H1 (cell line): Measurements from ENCODE around the gene FCN3. TPM values are rescaled to one million over a fixed set of nuclear protein-coding genes. Genes with fewer than 3 reads are reported as not detected.

Experiments used
- CTCF ChIA-PET: fragments of 300-600 bp; sonication (Branson Sonifier 250); formaldehyde crosslinking; loops from one replicate; lab custom pipeline; 2021; ENCODE audit not compliant: partially characterized antibody; lab: Charles Lee
- POLR2A ChIA-PET: fragments of 300-600 bp; sonication (Branson Sonifier 250); formaldehyde crosslinking; loops from one replicate; lab custom pipeline; 2021; ENCODE audit warnings: inconsistent platforms; ENCODE audit not compliant: partially characterized antibody; lab: Charles Lee
- DNase-seq, 2 experiments: peaks; one replicate each; pipeline versions ENCODE4 v3.0.0 to v3.0.0-alpha.2; 2010 to 2022; ENCODE audit warnings: low spot score in 2 of 2, low read depth in 1 of 2, mixed read lengths in 1 of 2
- FAIRE-seq: peaks from 2 replicates; lab custom pipeline; 2011; peaks lifted over from hg19 to GRCh38; lab: Jason Lieb, UNC
- H2AFZ ChIP-seq: 2 replicates; pipeline ENCODE4 v1.8.1; 2012; ENCODE audit warnings: low read length, inconsistent platforms
- H2AK5ac ChIP-seq: 2 replicates; pipeline ENCODE4 v1.6.1; 2013; ENCODE audit warnings: low read depth, low read length
- H2BK120ac ChIP-seq: replicated peaks from 2 replicates; pipeline ENCODE3; 2013; ENCODE audit warnings: low read depth, low read length, inconsistent platforms
- H2BK12ac ChIP-seq: 2 replicates; pipeline ENCODE4 v1.6.1; 2013; ENCODE audit warnings: low read depth, low read length
- H2BK15ac ChIP-seq: 2 replicates; pipeline ENCODE4 v1.6.1; 2013; ENCODE audit warnings: low read length
- H2BK20ac ChIP-seq: 2 replicates; pipeline ENCODE4 v1.6.1; 2013; ENCODE audit warnings: low read length
- H2BK5ac ChIP-seq: 2 replicates; pipeline ENCODE4 v1.6.1; 2013; ENCODE audit warnings: low read depth, low read length
- H3K14ac ChIP-seq: 2 replicates; pipeline ENCODE4 v1.6.1; 2013; ENCODE audit warnings: inconsistent platforms; ENCODE audit not compliant: insufficient read length
- H3K18ac ChIP-seq: 2 replicates; pipeline ENCODE4 v1.6.1; 2013; ENCODE audit warnings: low read length; ENCODE audit errors: extremely low read depth
- H3K23ac ChIP-seq: 2 replicates; pipeline ENCODE4 v1.6.1; 2013; ENCODE audit warnings: inconsistent platforms; ENCODE audit not compliant: insufficient read length
- H3K23me2 ChIP-seq: 2 replicates; pipeline ENCODE4 v1.6.1; 2013; ENCODE audit warnings: low read depth, low read length
- H3K27ac ChIP-seq: 2 replicates; pipeline ENCODE4 v1.6.1; 2011; ENCODE audit warnings: low read depth, low read length, inconsistent platforms
- H3K27me3 ChIP-seq, 4 experiments: replicated peaks in 1 of 4; 1 replicate in 1 of 4; 2 replicates in 3 of 4; pipeline versions ENCODE4 v1.6.1 to v1.8.1; 2011 to 2013; ENCODE audit warnings: low read length in 3 of 4, mild to moderate bottlenecking in 3 of 4, inconsistent platforms in 2 of 4, mixed read lengths in 2 of 4, moderate library complexity in 1 of 4; ENCODE audit not compliant: control insufficient read depth in 3 of 4, insufficient read depth in 3 of 4; ENCODE audit errors: extremely low read depth in 1 of 4
- H3K36me3 ChIP-seq, 4 experiments: 2 replicates each; pipeline versions ENCODE4 v1.6.1 to v1.8.1; 2011 to 2013; ENCODE audit warnings: mild to moderate bottlenecking in 4 of 4, low read length in 3 of 4, moderate library complexity in 2 of 4, control low read depth in 1 of 4, inconsistent platforms in 1 of 4; ENCODE audit not compliant: insufficient read depth in 4 of 4, control insufficient read depth in 2 of 4
- H3K4ac ChIP-seq: replicated peaks from 2 replicates; pipeline ENCODE3; 2013; ENCODE audit warnings: low read length, low read depth, mixed read lengths, inconsistent platforms; ENCODE audit not compliant: insufficient read length
- H3K4me1 ChIP-seq, 4 experiments: replicated peaks in 1 of 4; 1 replicate in 1 of 4; 2 replicates in 3 of 4; pipeline versions ENCODE4 v1.6.1 to v1.8.1; 2011 to 2013; ENCODE audit warnings: low read length in 3 of 4, inconsistent platforms in 2 of 4, mixed read lengths in 1 of 4; ENCODE audit not compliant: insufficient read depth in 4 of 4, control insufficient read depth in 3 of 4
- H3K4me2 ChIP-seq, 2 experiments: 2 replicates each; pipeline versions ENCODE4 v1.6.1 to v1.8.1; 2011 to 2013; ENCODE audit warnings: low read depth in 2 of 2, low read length in 2 of 2, control low read depth in 1 of 2, inconsistent platforms in 1 of 2, mild to moderate bottlenecking in 1 of 2; ENCODE audit not compliant: insufficient read depth in 1 of 2
- H3K4me3 ChIP-seq, 4 experiments: fragments of 200-600, 300-600 bp in 1 of 4; sonication (generic), shearing (Covaris generic), sonication (Bioruptor Twin) in 1 of 4; 2 replicates each; pipeline versions ENCODE4 v1.5.1 to v1.8.1; 2011 to 2016; ENCODE audit warnings: low read length in 4 of 4, low read depth in 3 of 4, control low read depth in 2 of 4, inconsistent platforms in 2 of 4, mild to moderate bottlenecking in 2 of 4, mixed read lengths in 1 of 4, moderate library complexity in 1 of 4; ENCODE audit not compliant: insufficient read depth in 2 of 4; ENCODE audit errors: extremely low read depth in 1 of 4
- H3K56ac ChIP-seq: replicated peaks from 2 replicates; pipeline ENCODE3; 2013; ENCODE audit warnings: low read depth, mild to moderate bottlenecking, mixed read lengths, low read length, inconsistent platforms; ENCODE audit not compliant: insufficient read length
- H3K79me1 ChIP-seq: 2 replicates; pipeline ENCODE4 v1.6.1; 2013; ENCODE audit warnings: low read depth, low read length, control low read depth
- H3K79me2 ChIP-seq, 2 experiments: 2 replicates each; pipeline versions ENCODE4 v1.6.1 to v1.8.1; 2012 to 2013; ENCODE audit warnings: low read length in 2 of 2, mild to moderate bottlenecking in 2 of 2, inconsistent platforms in 1 of 2; ENCODE audit not compliant: insufficient read depth in 2 of 2, control insufficient read depth in 1 of 2
- H3K9ac ChIP-seq, 4 experiments: replicated peaks in 1 of 4; 1 replicate in 1 of 4; 2 replicates in 3 of 4; pipeline versions ENCODE4 v1.6.1 to v1.8.1; 2011 to 2013; ENCODE audit warnings: low read depth in 3 of 4, low read length in 3 of 4, control low read depth in 2 of 4, mild to moderate bottlenecking in 2 of 4, moderate library complexity in 2 of 4, inconsistent platforms in 1 of 4; ENCODE audit errors: extremely low read depth in 1 of 4
- H3K9me3 ChIP-seq, 2 experiments: 2 replicates each; pipeline versions ENCODE4 v1.6.1 to v1.8.1; 2012 to 2013; ENCODE audit warnings: mild to moderate bottlenecking in 2 of 2, moderate library complexity in 2 of 2, control low read depth in 1 of 2, inconsistent platforms in 1 of 2, low read depth in 1 of 2, low read length in 1 of 2, mixed read lengths in 1 of 2; ENCODE audit not compliant: insufficient read depth in 2 of 2
- H4K20me1 ChIP-seq, 2 experiments: replicated peaks in 1 of 2; 2 replicates each; pipeline versions ENCODE3 to v1.8.1; 2011 to 2013; ENCODE audit warnings: inconsistent platforms in 2 of 2, low read length in 2 of 2, mild to moderate bottlenecking in 1 of 2; ENCODE audit not compliant: insufficient read depth in 2 of 2, control insufficient read depth in 1 of 2
- H4K5ac ChIP-seq: 2 replicates; pipeline ENCODE4 v1.6.1; 2013; ENCODE audit warnings: low read length, low read depth, mixed read lengths, inconsistent platforms; ENCODE audit not compliant: insufficient read length
- H4K8ac ChIP-seq: 2 replicates; pipeline ENCODE4 v1.8.0; 2013; ENCODE audit warnings: mild to moderate bottlenecking, moderate library complexity, low read length, inconsistent platforms; ENCODE audit not compliant: insufficient read depth; ENCODE audit errors: extremely low read depth
- H4K91ac ChIP-seq: replicated peaks from 2 replicates; pipeline ENCODE3; 2013; ENCODE audit warnings: low read length, mixed read lengths, inconsistent platforms; ENCODE audit not compliant: insufficient read length
- ASH2L ChIP-seq: fragments of 200-600, 300-600 bp; sonication (generic); IDR thresholded peaks from one replicate; pipeline ENCODE4 v1.7.1; 2017; ENCODE audit warnings: low read length
- CBX8 ChIP-seq: fragments of 300-800, 300-1000 bp; sonication (generic); IDR thresholded peaks from 2 replicates; pipeline ENCODE4 v1.7.1; 2016; ENCODE audit warnings: low read depth, low read length, borderline replicate concordance
- EP300 ChIP-seq, 2 experiments: IDR thresholded peaks; 1 replicate in 1 of 2; 2 replicates in 1 of 2; pipeline ENCODE4 v1.6.1; 2011 to 2012; ENCODE audit warnings: low read depth in 2 of 2, low read length in 2 of 2, mild to moderate bottlenecking in 2 of 2, borderline replicate concordance in 1 of 2, inconsistent platforms in 1 of 2, moderate library complexity in 1 of 2
- JUND ChIP-seq: IDR thresholded peaks from 2 replicates; pipeline ENCODE4 v1.6.1; 2011; ENCODE audit warnings: mild to moderate bottlenecking, improper control_type of control experiment, low read length
- KDM4A ChIP-seq: IDR thresholded peaks from one replicate; pipeline ENCODE4 v1.7.1; 2012; ENCODE audit warnings: low read depth, mild to moderate bottlenecking, moderate library complexity, low read length, inconsistent platforms; ENCODE audit not compliant: severe bottlenecking
- MAFK ChIP-seq: IDR thresholded peaks from 2 replicates; pipeline ENCODE4 v1.6.1; 2012; ENCODE audit warnings: low read depth, mild to moderate bottlenecking, improper control_type of control experiment, low read length
- NANOG ChIP-seq: IDR thresholded peaks from 2 replicates; pipeline ENCODE4 v1.6.1; 2011; ENCODE audit warnings: low read length, low read depth, mild to moderate bottlenecking, inconsistent platforms; ENCODE audit not compliant: insufficient read depth, poor library complexity, severe bottlenecking
- POLR2A ChIP-seq, 2 experiments: IDR thresholded peaks; 1 replicate in 1 of 2; 2 replicates in 1 of 2; pipeline ENCODE4 v1.6.1; 2011; ENCODE audit warnings: low read depth in 2 of 2, low read length in 2 of 2, mild to moderate bottlenecking in 2 of 2; ENCODE audit errors: control extremely low read depth in 1 of 2
- POLR2AphosphoS5 ChIP-seq: IDR thresholded peaks from 2 replicates; pipeline ENCODE4 v1.6.1; 2011; ENCODE audit warnings: low read depth, low read length
- SAP30 ChIP-seq: fragments of 300-600 bp; sonication (generic); IDR thresholded peaks from 2 replicates; pipeline ENCODE4 v1.7.1; 2012; ENCODE audit warnings: low read length, moderate library complexity, mild to moderate bottlenecking, inconsistent platforms; ENCODE audit not compliant: insufficient read depth, insufficient replicate concordance
- SIRT6 ChIP-seq: IDR thresholded peaks from one replicate; pipeline ENCODE4 v1.7.1; 2012; ENCODE audit warnings: low read length, inconsistent platforms
- WGBS, 2 experiments: shearing (Covaris generic) in 1 of 2; methylation state at CpG; one replicate each; pipeline versions ENCODE4 v1.1.6 to v1.1.7; 2013 to 2015; ENCODE audit warnings: low lambda C conversion rate in 2 of 2, mixed read lengths in 2 of 2, inconsistent platforms in 1 of 2, low coverage in 1 of 2, missing lambda C conversion rate in 1 of 2; ENCODE audit not compliant: insufficient replicate concordance in 2 of 2, insufficient coverage in 1 of 2, insufficient read length in 1 of 2; ENCODE audit errors: extremely low coverage in 1 of 2, missing lambda C conversion rate in 1 of 2; 5-methylcytosine and 5-hydroxymethylcytosine counted together
- polyA plus RNA-seq, 7 experiments: library from polyadenylated mRNA; depleted of rRNA in 3 of 7; stranded (reverse) in 5 of 7; unstranded in 2 of 7; fragments of >200 nt in 5 of 7; fragments of 200-250 nt in 2 of 7; gene quantifications; 1 replicate in 5 of 7; 2 replicates in 1 of 7; 4 replicates in 1 of 7; pipeline versions ENCODE4 v1.2.1 to v1.2.3, GENCODE V29; 2011 to 2013; ENCODE audit warnings: missing spikeins in 2 of 7, mixed read lengths in 2 of 7
- total RNA-seq: library from RNA; stranded (reverse); fragmentation: NEBNext Ultra II Directional; extraction: Animal tissue kit (Norgen Biotek cat#: 25700); gene quantifications from 2 replicates; pipeline ENCODE4 v1.2.1, GENCODE V29; 2021

FCN3 gene
- total and polyA plus RNA-seq, 2 of the 8 experiments (the other 6 are each of a cell fraction or from before 2014, with no cell fraction given) = 0.30 to 0.57 TPM

DNA sequence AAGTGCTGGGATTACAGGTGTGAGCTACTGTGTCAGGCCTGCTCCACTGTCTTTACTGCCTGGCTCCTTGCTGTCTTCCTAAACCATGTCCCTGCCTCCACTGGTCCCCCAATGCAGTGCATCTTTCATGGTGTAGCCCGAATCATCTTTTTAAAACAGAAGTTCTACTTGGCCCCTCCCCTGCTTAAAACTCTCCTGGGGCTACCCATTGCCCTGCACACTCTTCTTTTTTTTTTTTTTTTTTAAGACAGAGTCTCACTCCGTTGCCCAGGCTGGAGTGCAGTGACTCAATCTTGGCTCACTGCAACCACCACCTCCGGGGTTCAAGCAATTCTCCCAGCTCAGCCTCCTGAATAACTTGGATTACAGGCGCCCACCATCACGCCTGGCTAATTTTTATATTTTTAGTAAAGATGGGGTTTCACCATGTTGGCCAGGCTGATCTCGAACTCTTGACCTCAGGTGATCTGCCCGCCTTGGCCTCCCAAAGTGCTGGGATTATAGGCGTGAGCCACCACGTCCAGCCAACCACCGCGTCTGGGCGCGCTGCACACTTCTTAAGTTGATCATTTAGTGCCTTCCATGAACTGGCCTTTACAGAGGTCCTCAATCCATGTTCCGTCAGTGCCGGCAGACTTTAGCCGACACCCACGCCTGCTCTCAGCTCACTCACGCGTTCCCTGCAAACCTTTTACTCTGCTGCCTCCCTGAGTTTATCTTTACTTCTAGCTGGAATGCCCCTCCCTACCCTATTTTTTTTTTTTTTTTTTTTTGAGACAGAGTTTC lies 2.4 kb downstream of the FCN3 start:
- no peak overlapping the region for H2BK20ac ChIP-seq
- H3K27ac ChIP-seq = no peak overlapping the region
- no peaks in the 10 kb centered on the region; the same call in 1 of the 2 replicates for H3K23me2 ChIP-seq
- H3K4me1 ChIP-seq = peaks cover 0 to 5% (median 3%) of the 10 kb centered on the region in 4 experiments; a peak in 6 of 7 replicates
- 90% methylated on average over 18 of the region's 19 CpGs; no CpG with 5 or more reads in 1 of the 2 experiments for WGBS, 2 experiments
- H4K91ac ChIP-seq = no peak overlapping the region
- ChIA-PET POLR2A (interaction anchor here (1.0 to 5.0 kb wide), 3 partner anchors 10 to 18 kb away, joined by 3 to 14 read pairs (median 5); partner anchors contain the start of gene CD164L2), CTCF (interaction anchor here (0.6 to 28.8 kb wide), 22 partner anchors 10 to 363 kb away, joined by 3 to 625 read pairs (median 4); partner anchors contain the start of genes CD164L2, FCN3 and GPR3)
- FAIRE-seq = no peak
- H3K4me3 ChIP-seq = no peak overlapping the region
- H2AK5ac ChIP-seq = no peak overlapping the region
- no peaks in the 10 kb centered on the region for H3K79me1 ChIP-seq
- H2BK15ac ChIP-seq = no peak overlapping the region
- H2BK5ac ChIP-seq = no peak overlapping the region
- H3K79me2 ChIP-seq = no peaks in the 10 kb centered on the region
- no peaks in the 10 kb centered on the region for H4K20me1 ChIP-seq
- no peak overlapping the region for H3K4me2 ChIP-seq
- no peaks in the 10 kb centered on the region for H3K27me3 ChIP-seq
- no peak overlapping the region for H2AFZ ChIP-seq
- H3K56ac ChIP-seq = no peak overlapping the region
- no peak overlapping the region for H3K4ac ChIP-seq
- DNase-seq = no peak
- no peak overlapping the region for H3K18ac ChIP-seq
- no peaks in the 10 kb centered on the region for H3K9me3 ChIP-seq
- no peaks in the 10 kb centered on the region for H3K36me3 ChIP-seq
- no peak overlapping the region for H2BK12ac ChIP-seq
- no peak overlapping the region for H2BK120ac ChIP-seq
- H3K14ac ChIP-seq = no peak overlapping the region
- no peak overlapping the region for H3K9ac ChIP-seq
- no peak overlapping the region for H4K8ac ChIP-seq
- H3K23ac ChIP-seq = no peak overlapping the region
- H4K5ac ChIP-seq = no peak overlapping the region
- no peak for TF ChIP-seq KDM4A
- no peak for TF ChIP-seq ASH2L
- no peak for TF ChIP-seq SAP30
- TF ChIP-seq POLR2AphosphoS5 = no peak
- no peak for TF ChIP-seq MAFK
- TF ChIP-seq POLR2A (IDR thresholded peaks at IDR 0.05; ENCODE audit: control extremely low read depth in 1 of 2, low read depth in 2 of 2, low read length in 2 of 2) = no peak
- no peak for TF ChIP-seq JUND
- TF ChIP-seq NANOG = no peak
- TF ChIP-seq CBX8 = no peak
- TF ChIP-seq EP300 (IDR thresholded peaks at IDR 0.05; ENCODE audit: borderline replicate concordance in 1 of 2, low read depth in 2 of 2, low read length in 2 of 2) = no peak
- no peak for TF ChIP-seq SIRT6
